Measurements from ENCODE around the gene FAM181A.

GRCh38 chr14:93925374-93925895, 1.7 kb upstream of the FAM181A start:
- TF ChIP-seq CTCF (IDR thresholded peaks at IDR 0.05) (no peak), POLR2A (IDR thresholded peaks at IDR 0.05) (no peak), POLR2AphosphoS5 (IDR thresholded peaks at IDR 0.05) (no peak), EP300 (IDR thresholded peaks at IDR 0.05) (no peak)

Measured in suprapubic skin (tissue), 4 donors.